GM19463 (cell line): ENCODE data around the gene TM9SF2.
"Not testable (repeated sequence)": the region's sequence is repeated elsewhere in the genome, so short reads cannot be mapped to it uniquely, and the experiment has no call there.

ENCODE experiments used
- ATAC-seq: cut with Tn5 transposase; IDR thresholded peaks from one replicate; pipeline ENCODE4 v1.9.1; 2021; ENCODE audit warnings: mild to moderate bottlenecking, moderate library complexity; ENCODE audit not compliant: unreplicated experiment

The TM9SF2 gene

DNA sequence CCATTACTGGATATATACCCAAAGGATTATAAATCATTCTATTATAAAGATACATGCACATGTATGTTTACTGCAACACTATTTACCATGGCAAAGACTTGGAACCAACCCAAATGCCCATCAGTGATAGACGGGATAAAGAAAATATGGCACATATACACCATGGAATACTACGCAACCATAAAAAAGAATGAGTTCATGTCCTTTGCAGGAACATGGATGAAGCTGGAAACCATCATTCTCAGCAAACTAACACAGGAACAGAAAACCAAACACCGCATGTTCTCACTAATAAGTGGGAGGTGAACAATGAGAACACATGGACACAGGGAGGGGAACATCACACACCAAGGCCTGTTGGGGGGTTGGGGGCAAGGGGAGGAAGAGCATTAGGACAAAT lies 9.5 kb upstream of the TM9SF2 start:
- ATAC-seq = not testable (repeated sequence)

DNA sequence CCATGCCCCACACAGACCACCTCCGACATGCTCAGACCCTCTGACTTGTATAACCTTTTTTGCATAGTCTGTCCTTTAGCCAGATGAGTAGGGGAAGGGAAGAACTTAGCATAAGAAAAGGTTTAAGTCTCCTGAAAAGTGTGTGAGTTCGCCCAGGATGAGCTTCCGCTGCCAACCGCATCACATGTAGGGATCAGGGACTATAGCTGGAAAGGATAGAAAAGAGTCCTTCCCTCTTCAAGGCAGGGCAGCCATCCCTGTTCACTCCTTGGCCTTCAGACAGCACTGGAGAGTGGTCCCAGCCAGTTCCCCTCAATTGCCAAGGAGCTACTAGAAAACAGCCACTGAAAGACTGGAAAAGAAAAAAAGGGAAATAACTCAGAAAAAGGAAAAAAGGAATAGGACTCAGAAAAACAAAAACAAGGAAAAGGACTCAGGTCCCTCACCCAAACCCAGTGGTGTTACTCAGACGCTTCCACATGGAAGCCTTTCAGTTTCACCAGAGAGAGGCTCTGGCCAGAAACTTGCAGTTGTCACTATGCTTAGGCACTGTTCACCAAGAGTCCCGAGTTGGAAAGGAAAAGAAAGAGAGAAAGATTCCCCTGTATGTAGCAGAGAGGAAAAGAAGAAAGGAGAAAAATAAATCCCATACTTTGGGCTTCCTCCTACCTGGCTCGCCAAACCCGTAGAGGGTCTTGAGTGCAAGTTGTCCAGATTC lies 5.6 kb upstream of the TM9SF2 start:
- no peak for ATAC-seq

DNA sequence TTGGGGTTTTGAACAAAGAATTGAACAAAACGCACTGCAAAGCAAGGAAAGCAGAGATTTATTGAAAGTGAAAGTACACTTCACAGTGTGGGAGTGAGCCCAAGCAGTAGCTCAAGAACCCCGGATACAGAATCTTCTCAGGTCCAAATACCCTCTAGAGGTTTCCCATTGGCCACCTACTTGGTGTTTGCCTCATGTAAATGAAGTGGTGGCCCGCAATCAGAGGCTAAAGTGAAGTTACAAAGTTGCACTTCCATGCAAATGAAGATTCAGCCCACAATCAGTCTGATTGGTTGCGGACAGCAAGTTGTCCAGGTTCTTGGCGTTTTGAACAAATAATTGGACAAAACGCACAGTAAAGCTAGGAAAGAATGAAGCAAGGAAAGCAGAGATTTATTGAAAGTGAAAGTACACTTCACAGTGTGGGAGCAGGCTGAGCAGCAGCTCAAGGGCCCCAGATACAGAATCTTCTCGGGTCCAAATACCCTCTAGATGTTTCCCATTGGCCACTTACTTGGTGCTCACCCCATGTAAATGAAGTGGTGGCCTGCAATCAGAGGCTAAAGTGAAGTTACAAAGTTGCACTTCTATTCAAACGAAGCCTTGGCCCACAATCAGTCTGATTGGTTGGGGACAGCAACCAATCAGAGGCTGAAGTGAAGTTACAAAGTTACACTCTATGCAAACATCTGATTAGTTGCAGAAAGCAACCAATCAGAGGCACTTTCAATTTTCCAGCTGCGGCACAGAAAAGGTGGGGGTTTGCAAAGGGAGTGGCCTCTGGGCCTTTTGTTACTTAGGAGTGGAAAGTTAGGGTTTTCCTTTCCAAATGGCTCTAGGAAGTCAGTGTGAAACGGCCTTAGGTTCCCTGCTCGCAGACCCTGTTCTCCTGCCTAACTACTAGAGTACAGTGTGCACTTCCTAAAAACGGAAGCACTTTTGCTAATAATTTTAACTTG lies 4.8 kb upstream of the TM9SF2 start:
- peak; percentile 36 for ATAC-seq

DNA sequence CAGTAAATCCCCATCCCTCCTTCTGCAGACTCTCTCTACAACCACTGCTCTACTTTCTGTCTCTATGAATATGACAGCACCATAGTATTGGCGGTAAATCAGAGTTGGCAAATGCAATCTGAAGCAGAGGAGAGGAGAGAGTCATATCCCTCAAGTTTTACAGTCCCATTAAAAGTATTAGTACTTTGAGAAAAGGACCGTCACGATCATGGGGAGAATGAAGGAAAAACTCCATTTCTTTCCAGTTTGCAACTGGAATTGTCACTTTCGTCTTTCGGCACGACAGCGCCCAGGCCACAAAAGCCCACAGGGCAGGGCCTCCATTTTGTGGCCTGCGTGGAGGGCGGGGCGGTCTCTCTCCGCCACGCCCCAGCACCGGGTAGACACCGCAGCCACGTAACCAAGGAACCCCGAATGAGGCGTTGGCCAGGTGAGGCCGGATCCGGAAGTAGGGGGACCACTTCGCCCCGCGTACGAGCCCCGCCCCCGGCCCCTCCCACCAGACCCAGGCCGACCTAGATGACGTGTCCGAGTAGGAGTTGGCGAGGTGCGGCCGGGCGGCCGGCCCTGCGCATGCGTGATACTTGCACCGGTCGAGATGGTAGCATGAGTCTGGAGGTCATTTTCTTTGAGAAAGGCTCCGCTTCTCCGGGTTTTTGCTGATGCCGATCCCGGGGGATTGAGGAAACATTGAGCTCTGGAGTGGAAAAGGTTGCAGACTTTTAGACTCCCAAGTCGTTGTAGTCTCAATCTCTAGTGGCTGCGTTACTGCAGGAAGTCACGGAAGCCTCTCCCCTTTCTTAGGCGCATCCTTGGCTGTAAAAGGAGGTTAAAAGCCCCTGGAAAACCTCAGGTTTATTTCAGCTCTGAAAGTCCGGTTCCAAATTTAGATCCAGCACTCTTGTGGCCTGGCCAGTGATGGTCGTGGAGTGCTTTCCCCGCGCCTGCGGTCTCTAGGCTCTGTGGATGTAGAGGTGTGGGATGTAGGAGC lies 2.8 kb upstream of the TM9SF2 start:
- peak; percentile 56 for ATAC-seq

DNA sequence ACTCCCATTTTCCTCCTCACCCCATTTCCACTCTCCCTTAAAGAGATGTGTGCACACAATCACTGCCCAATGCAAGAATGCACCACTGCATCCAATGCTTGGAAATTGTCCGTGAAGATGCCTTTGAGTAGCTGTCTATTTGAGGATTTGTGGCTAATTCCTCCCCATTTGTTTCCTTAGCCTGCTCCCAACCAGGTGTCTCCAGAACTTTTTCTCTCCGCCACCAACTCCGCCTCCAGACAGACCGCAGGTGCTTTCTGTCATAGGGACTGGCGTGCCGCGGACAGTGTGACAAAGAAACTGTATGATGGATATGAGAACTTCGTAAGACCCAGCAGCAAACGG lies 461 bp upstream of the TM9SF2 start:
- ATAC-seq = peak; percentile 2

DNA sequence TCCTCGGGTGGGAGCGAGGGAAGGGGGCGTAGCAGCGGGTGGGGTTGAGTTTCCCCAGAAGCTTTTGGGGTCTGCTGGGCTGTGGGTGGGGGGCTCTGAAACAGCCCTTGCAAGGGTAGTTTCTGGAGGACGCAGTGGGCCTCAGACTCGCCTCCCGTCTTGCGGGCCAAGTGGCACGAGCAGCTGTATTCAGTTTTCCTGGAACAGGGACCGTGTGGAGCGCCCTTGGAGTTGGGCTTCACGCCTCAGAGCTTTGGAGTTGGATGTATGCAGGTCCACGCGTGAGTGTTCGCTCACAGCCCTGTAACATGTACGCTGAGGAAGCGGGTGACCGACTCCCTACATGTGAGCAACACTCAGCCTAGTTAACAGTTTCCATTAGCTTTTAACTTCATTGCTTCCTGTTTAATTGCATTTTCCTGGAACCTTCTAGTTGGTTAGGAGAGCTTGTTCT lies 603 bp downstream of the TM9SF2 start:
- no peak for ATAC-seq

DNA sequence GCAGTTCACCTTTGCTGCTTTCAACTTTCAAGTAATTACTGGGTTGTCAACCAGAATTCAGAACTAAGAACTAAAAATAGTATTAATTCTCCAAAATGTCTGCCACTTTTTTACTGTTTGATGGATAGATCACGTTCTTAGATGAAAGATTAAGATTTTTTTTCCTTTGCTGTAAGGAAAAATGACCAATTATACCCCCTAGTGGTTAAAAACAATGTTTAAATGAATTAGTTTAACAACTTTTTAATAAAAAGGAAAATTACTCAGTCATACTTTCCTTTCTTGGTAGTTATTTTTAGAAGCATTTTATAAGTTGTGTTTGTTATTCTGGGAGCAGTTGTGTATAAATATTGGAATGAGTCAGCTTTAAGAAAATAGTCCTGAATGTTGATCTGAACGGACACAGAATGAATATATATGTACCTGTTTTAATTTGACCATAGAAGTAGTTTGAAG lies 4.6 kb downstream of the TM9SF2 start:
- ATAC-seq = no peak

DNA sequence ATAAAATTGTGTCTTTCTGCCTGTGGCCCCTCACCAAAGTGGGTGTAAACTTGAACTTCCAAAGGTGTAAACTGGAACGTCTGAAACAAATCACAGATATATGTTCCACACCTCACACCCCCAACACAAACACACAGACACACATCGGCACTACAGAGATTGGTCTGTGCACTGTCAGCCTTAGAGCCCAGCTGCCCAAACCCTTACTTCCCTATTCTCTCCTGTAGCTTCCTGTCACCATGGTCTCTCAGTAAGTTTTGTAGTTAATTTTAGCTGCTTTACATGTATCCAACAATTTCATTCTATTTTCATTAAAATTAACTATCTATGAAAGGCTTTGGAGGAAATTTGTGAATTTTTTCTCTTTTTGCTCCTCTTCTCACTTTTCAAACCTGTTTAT lies 5.4 kb downstream of the TM9SF2 start:
- ATAC-seq = peak; percentile 87

DNA sequence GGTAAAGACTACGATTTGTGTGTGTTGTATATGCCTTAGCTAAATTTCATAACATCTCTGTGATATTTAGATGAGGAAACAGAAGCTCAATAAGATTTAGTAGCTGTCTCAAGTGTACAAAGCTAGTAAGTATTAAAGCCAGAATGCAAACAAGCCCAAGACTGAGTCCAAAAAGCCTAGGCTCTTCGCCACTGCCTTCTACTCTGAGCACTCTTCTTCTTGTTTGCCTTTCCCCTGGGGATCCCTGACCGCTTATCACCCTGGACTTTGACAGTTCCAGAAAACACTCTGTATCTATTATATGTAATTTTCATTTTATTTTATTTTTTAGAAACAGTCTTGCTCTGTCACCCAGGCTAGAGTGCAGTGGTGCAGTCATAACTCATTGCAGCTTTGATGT lies 5.8 kb downstream of the TM9SF2 start:
- peak; percentile 14 for ATAC-seq

DNA sequence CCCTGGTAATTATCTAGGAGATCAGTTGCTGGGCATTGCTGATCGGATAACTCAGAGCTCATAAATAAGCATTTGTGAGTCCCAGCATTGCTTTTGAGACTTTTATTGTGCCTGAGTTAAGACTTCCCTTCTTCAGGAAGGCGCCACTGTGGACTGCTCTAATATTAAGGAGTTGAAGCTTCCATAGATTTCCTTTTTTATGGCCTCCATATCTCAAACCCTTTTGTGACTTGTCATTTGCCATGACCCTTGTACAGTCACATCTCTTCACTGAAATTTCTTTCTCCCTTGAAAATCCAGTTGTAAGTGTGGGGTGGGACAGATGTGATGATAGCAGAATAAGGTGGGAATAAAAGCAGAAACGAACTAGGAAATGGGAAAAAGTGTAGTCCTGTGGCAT lies 6.3 kb downstream of the TM9SF2 start:
- no peak for ATAC-seq

DNA sequence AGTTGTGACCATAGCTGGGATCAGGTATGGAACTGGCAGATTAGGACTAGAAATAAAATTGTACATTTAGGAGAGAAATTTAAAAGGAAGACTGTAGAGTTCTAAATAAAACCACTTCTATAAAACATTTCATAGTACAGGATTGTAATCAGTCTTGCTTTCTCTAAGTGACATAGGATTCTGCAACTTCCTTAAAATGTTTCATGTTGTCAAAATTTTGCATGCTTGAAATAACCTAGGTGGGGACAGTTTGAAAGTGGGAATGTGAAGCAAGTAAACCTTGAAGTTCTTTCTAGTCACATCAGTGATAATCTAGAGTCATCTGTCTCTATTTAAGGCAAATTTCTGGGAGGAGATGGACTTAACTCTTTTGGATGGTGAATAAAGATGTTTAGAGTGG lies 6.7 kb downstream of the TM9SF2 start:
- ATAC-seq = no peak

DNA sequence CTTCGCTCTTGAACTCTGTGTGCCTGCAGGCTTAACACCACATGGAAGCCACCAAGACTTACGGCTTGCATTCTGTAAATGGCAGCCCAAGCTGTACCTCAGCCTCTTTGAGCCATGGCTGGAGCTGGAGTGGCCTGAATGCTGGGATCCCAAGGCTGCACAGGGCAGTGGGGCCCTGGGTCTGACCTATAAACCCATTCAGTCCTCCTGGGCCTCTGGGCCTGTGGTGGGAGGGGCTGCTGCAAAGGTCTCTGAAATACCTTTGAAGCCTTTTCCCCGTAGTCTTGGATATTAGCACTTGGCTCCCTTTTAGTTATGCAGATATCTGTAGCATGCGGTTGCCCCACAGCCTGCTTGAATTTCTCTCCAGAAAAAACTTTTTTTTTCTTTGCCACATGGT lies 8.2 kb downstream of the TM9SF2 start:
- ATAC-seq = no peak

DNA sequence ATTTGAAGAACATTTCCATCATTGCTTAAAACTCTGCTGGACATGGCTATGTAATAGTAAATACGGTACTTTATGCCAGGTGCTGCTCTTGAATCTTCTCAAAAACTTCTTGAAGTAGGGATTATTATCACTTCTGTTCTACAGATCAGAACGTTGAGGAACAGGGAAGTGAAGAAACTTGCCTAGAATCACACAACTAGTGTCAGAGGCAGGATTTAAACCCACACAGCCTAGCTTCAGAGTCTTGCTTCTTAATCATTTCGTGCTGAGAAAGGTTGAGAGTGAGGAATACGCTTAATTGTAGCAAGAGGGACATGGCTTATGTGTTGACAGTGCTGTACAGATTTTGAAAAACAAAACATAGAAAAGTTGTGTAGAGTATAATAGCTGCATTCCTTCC lies 13.5 kb downstream of the TM9SF2 start:
- no peak for ATAC-seq

DNA sequence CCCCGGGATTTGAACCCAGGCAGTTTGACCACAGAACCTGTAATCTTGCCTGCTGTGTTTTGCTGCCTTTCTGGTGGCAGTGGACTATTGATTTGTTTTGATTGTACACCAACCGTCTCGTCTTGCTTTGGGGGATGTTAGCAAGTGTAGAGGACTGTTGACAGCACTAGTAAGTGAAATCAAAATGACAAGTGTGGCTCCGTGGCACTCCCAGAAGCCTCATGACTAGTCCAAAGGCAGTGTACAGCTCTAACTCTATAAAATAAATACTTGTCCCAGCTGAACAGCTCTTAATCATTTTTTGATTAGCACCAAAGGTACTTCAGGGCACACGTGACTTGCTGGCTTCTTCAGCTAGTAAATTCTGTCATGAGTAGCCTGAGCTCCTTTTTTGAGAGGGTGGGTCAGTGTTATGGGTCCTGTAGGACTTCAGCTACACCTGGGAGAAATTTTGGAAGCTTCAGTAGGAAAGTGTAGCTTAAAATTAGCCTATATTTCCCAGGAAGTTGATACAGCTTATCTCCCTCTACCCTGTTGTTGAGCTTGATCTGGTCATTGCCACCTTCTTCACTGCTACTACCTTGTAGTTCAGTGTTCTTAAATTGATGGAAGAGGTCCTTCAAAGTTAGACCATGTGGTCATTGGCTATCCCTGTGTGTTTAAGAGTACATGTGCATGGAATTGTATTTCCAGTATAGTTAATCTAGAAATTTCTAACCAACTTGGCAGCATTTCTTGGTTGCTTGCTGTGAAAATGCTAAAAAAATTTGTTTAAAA lies 15.1 kb downstream of the TM9SF2 start:
- ATAC-seq = no peak

DNA sequence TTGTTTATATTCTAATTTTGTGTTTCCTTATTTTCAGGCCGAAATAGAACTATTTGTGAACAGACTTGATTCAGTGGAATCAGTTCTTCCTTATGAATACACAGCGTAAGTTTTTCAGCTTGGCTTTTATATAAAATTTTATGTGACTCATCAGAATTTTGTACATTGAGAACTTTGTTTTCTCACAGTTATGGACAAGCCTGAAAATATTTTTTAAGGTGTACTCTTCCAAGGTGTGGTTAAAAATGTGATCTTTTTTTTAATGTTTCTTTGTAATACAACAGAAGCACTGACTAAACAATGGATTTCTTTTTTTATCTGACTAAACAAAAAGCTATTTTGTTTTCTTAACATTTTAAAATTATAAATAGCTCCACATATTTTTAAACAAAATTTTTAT lies 16.3 kb downstream of the TM9SF2 start:
- ATAC-seq = no peak

DNA sequence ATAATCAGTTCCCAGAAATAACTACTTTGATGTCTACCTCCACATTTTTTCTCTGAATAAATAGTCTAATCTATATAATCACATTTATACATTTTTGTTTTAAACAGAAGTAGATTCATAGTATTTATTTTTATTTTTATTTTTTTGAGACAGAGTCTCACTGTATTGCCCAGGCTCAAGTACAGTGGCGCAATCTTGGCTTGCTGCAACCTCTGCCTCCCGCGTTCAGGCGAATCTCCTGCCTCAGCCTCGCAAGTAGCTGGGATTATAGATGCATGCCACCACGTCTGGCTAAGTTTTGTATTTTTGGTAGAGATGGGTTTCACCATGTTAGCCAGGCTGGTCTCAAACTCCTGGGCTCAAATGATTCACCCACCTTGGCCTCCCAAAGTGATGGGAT lies 16.7 kb downstream of the TM9SF2 start:
- no peak for ATAC-seq

DNA sequence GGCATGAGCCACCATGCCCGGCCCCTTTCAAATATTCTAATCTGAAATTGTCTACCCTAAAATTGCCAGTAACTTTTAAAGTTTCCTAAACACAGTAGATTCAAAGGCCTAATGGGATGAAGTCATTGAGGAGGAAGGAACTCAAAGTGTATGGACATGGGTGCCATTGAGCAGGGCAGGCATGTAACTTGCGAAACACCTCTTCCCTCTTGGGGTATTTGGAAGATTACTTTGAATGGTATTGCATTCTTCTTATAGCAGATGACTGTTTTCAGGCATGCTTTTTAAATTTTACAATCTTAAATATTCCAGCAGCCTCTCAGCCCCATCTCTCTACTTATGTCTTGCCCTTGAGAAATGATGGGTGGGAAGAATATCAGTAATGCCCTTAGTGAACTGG lies 21.0 kb downstream of the TM9SF2 start:
- ATAC-seq = no peak

DNA sequence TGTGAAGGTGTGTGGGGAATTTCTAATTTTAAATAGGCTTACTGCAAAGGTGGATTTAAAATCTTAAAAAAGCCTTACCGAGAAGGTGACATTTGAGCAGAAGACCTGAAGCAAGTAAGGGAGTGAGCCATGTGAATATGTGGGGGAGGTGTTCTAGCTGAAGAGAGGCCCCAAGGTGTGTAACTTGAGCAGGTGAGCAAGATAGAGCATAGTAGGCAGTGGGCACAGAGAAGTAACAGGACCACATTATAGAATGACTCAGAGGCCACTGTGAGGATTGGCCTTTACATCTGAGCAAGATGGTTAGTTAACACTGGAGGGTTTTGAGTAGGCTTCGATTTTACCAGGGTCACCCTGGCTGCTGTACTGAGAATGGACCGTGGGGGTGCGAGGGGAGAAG lies 22.6 kb downstream of the TM9SF2 start:
- no peak for ATAC-seq

DNA sequence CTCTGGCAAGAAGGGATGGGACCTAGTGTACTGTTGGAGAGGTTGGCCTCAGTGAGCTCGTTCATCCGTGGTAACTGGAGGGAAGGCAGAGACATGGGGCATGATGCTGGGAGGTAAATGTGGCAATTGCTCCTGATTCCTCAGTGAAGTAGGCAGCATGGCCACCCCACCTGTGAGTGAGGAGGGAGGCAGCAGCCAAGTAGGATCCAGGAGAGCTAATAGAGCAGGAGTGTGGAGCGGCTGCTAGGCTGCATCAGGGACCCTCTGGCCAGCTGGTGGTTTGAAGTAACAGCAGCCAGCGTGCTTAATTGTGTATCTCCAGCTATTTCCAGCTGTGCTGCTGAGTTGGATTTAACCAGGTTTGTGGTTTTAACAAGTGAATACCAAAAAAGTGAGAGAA lies 24.7 kb downstream of the TM9SF2 start:
- no peak for ATAC-seq

DNA sequence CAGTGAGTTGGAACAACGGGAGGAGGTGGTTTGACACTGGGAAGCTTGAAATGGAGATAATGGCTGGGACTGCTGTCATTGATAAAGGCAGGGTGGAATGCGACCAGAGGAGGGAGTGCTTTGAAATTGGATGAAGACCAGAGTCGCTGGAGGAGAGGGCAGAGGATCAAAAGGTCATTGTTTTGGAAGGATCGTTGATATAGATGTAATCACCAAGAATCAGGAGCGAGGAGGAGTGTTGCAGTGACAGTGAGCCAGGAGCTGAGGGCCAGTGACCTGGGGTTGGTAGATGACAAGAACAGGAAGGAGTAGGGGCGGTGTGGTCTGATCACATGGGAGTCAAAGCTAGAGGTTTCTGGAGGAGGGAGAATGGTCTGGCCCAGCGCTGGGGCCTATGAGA lies 25.3 kb downstream of the TM9SF2 start:
- no peak for ATAC-seq
